OCI-LY7 (cell line): Measurements from ENCODE around the gene CASQ2. TPM values are rescaled to one million over a fixed set of nuclear protein-coding genes. Genes with fewer than 3 reads are reported as not detected.

Experiments used
- BruUV-seq: library from RNA; stranded (reverse); fragments of 400-500 nt; replicated peaks from 2 replicates; lab custom pipeline; 2021; lab: Mats Ljungman, UMichigan
- CTCF ChIA-PET: fragments of 300-600 bp; sonication (Branson Sonifier 250); formaldehyde crosslinking; loops from one replicate; lab custom pipeline; 2022; ENCODE audit warnings: antibody characterized with exemption; ENCODE audit not compliant: unreplicated experiment; lab: Charles Lee
- POLR2A ChIA-PET: fragments of 300-600 bp; sonication (Branson Sonifier 250); formaldehyde crosslinking; loops from one replicate; lab custom pipeline; 2022; ENCODE audit warnings: antibody characterized with exemption; lab: Charles Lee
- DNase-seq: peaks from one replicate; pipeline ENCODE4 v3.0.0-alpha.2; 2015; ENCODE audit warnings: low spot score
- H2AFZ ChIP-seq: fragments of 200-600 bp; sonication (generic), shearing (Covaris generic); 2 replicates; pipeline ENCODE4 v1.6.1; 2014; ENCODE audit warnings: mild to moderate bottlenecking, antibody characterized with exemption, low read length, moderate library complexity
- H3K27ac ChIP-seq: fragments of 200-600 bp; sonication (generic); 2 replicates; pipeline ENCODE4 v1.5.1; 2014; ENCODE audit warnings: mixed run types, low read depth, mild to moderate bottlenecking, moderate library complexity, low read length, inconsistent platforms; ENCODE audit not compliant: poor library complexity, severe bottlenecking
- H3K36me3 ChIP-seq: fragments of 200-600 bp; sonication (generic); 2 replicates; pipeline ENCODE4 v1.6.1; 2014; ENCODE audit warnings: mild to moderate bottlenecking, antibody characterized with exemption, low read length, moderate library complexity, mixed read lengths; ENCODE audit not compliant: insufficient read depth
- H3K4me1 ChIP-seq: fragments of 200-600 bp; sonication (generic); 2 replicates; pipeline ENCODE4 v1.5.1; 2014; ENCODE audit warnings: mild to moderate bottlenecking, low read length; ENCODE audit not compliant: insufficient read depth, poor library complexity, severe bottlenecking
- H3K4me2 ChIP-seq: fragments of 200-600 bp; sonication (generic); 2 replicates; pipeline ENCODE4 v1.6.1; 2014; ENCODE audit warnings: mild to moderate bottlenecking, low read length
- H3K4me3 ChIP-seq: fragments of 200-600 bp; sonication (generic); 2 replicates; pipeline ENCODE4 v1.5.1; 2014; ENCODE audit warnings: mild to moderate bottlenecking, low read depth, low read length; ENCODE audit not compliant: poor library complexity, severe bottlenecking
- H3K79me2 ChIP-seq: fragments of 200-600 bp; sonication (generic); 2 replicates; pipeline ENCODE4 v1.6.1; 2016; ENCODE audit warnings: low read depth, mild to moderate bottlenecking, low read length, moderate library complexity, mixed read lengths; ENCODE audit not compliant: insufficient read depth
- H3K9me2 ChIP-seq: fragments of 200-600 bp; sonication (generic); 2 replicates; pipeline ENCODE4 v1.6.1; 2016; ENCODE audit warnings: mild to moderate bottlenecking, low read length, mixed read lengths; ENCODE audit not compliant: insufficient read depth
- H3K9me3 ChIP-seq: fragments of 200-600 bp; sonication (generic); 2 replicates; pipeline ENCODE4 v1.6.1; 2014; ENCODE audit warnings: mild to moderate bottlenecking, mixed run types, low read length, mixed read lengths
- H4K20me1 ChIP-seq: fragments of 200-600 bp; sonication (generic); 2 replicates; pipeline ENCODE4 v1.6.1; 2014; ENCODE audit warnings: mild to moderate bottlenecking, antibody characterized with exemption, low read length, moderate library complexity, mixed read lengths; ENCODE audit not compliant: insufficient read depth
- CTCF ChIP-seq: fragments of 200-600 bp; sonication (generic); conservative IDR thresholded peaks from 2 replicates; pipeline ENCODE4 v1.5.1; 2014; ENCODE audit warnings: mild to moderate bottlenecking, antibody characterized with exemption, low read length, moderate library complexity, mixed read lengths
- EZH2phosphoT487 ChIP-seq: fragments of 200-600 bp; sonication (generic); IDR thresholded peaks from 2 replicates; pipeline ENCODE4 v1.6.1; 2018; ENCODE audit warnings: low read depth, borderline replicate concordance, mild to moderate bottlenecking, mixed run types, antibody characterized with exemption, low read length, moderate library complexity, mixed read lengths
- intact Hi-C: fragments of 100-400 bp; cut with micrococcal nuclease; formaldehyde crosslinking; loops from one replicate; pipeline ENCODE4 v1.10.0; 2022; ENCODE audit not compliant: unreplicated experiment
- total RNA-seq, 2 experiments: library from RNA; depleted of rRNA in 1 of 2; stranded (reverse); fragments of >200 nt in 1 of 2; shearing (Covaris generic) in 1 of 2; gene quantifications; 2 replicates each; pipeline ENCODE4 v1.2.3, GENCODE V29; 2014 to 2022

The CASQ2 gene
- total RNA-seq, 2 experiments from 2014 or later, result not detected

GRCh38 chr1:115714572-115715141 is 53.9 kb downstream of the CASQ2 start:
- H3K4me3 ChIP-seq, result no peak overlapping the region
- H4K20me1 ChIP-seq, result no peaks in the 10 kb centered on the region

GRCh38 chr1:115713906-115714305 is 54.6 kb downstream of the CASQ2 start:
- Histone ChIP-seq H3K4me1 (no peaks in the 10 kb centered on the region), H3K4me3 (no peak overlapping the region), H3K9me2 (no peaks in the 10 kb centered on the region), H2AFZ (no peak overlapping the region), H3K79me2 (no peaks in the 10 kb centered on the region), H3K4me2 (no peak overlapping the region), H3K9me3 (no peaks in the 10 kb centered on the region), H3K27ac (no peak overlapping the region), H4K20me1 (no peaks in the 10 kb centered on the region), H3K36me3 (no peaks in the 10 kb centered on the region)
- no TSS peak for BruUV-seq
- ChIA-PET CTCF (no interaction called here), POLR2A (no interaction called here)
- TF ChIP-seq EZH2phosphoT487 (no peak), CTCF (no peak)
- intact Hi-C loops, result loop anchor here (10.0 kb wide), 1 partner anchor 61 kb away; no protein-coding TSS in a partner anchor
- no peak for DNase-seq

More at GRCh38 chr1:115714572-115715141, 53.9 kb downstream of the CASQ2 start:
- no TSS peak for BruUV-seq
- no peaks in the 10 kb centered on the region for H3K79me2 ChIP-seq
- no peaks in the 10 kb centered on the region for H3K36me3 ChIP-seq
- no peak for DNase-seq
- intact Hi-C loops, result loop anchor here (10.0 kb wide), 1 partner anchor 60 kb away; no protein-coding TSS in a partner anchor
- POLR2A ChIA-PET, result no interaction called here
- no peaks in the 10 kb centered on the region for H3K4me1 ChIP-seq
- CTCF ChIA-PET, result interaction anchor here (0.6 kb wide), 1 partner anchor 1205 kb away, joined by 3 read pairs; no protein-coding TSS in a partner anchor
- no peaks in the 10 kb centered on the region for H3K9me3 ChIP-seq
- H3K9me2 ChIP-seq, result no peaks in the 10 kb centered on the region
- no peak overlapping the region for H3K27ac ChIP-seq
- TF ChIP-seq CTCF (no peak), EZH2phosphoT487 (no peak)
- no peak overlapping the region for H2AFZ ChIP-seq
- no peak overlapping the region for H3K4me2 ChIP-seq

GRCh38 chr1:115712911-115713609 is 55.5 kb downstream of the CASQ2 start:
- ChIA-PET CTCF (no interaction called here), POLR2A (no interaction called here)
- H3K4me2 ChIP-seq, result no peak overlapping the region
- no peak overlapping the region for H3K4me3 ChIP-seq
- H3K27ac ChIP-seq, result no peak overlapping the region
- TF ChIP-seq CTCF, result no peak
- no peak for TF ChIP-seq EZH2phosphoT487
- no peak overlapping the region for H2AFZ ChIP-seq
- H3K4me1 ChIP-seq, result no peaks in the 10 kb centered on the region
- no peaks in the 10 kb centered on the region for H3K36me3 ChIP-seq
- no peaks in the 10 kb centered on the region for H3K9me3 ChIP-seq
- no peaks in the 10 kb centered on the region for H3K79me2 ChIP-seq
- H4K20me1 ChIP-seq, result no peaks in the 10 kb centered on the region
- no TSS peak for BruUV-seq
- intact Hi-C loops, result loop anchor here (10.0 kb wide), 1 partner anchor 62 kb away; no protein-coding TSS in a partner anchor
- H3K9me2 ChIP-seq, result no peaks in the 10 kb centered on the region
- no peak for DNase-seq
